Neural cell (in vitro differentiated cells): ENCODE data around the gene USP2. TPM values are rescaled to one million over a fixed set of nuclear protein-coding genes. Genes with fewer than 3 reads are reported as not detected.

ENCODE experiments used
- H2AFZ ChIP-seq: fragments of 200-600, 300-800 bp; sonication (generic), shearing (Covaris generic); 2 replicates; pipeline ENCODE4 v1.6.0; 2014; ENCODE audit warnings: low read depth, mild to moderate bottlenecking, antibody characterized with exemption, low read length, moderate library complexity
- H3F3A ChIP-seq: fragments of 200-600 bp; shearing (Covaris generic); 2 replicates; pipeline ENCODE4 v1.6.1; 2016; ENCODE audit warnings: mild to moderate bottlenecking, moderate library complexity, mixed read lengths, antibody characterized with exemption, low read length; ENCODE audit not compliant: insufficient read depth, poor library complexity, severe bottlenecking
- H3K27ac ChIP-seq: fragments of 200-600, 300-800 bp; sonication (generic), shearing (Covaris generic); 2 replicates; pipeline ENCODE4 v1.5.1; 2014; ENCODE audit warnings: mild to moderate bottlenecking, low read length, moderate library complexity
- H3K27me3 ChIP-seq: fragments of 300-800, 200-600 bp; sonication (generic), shearing (Covaris generic); 2 replicates; pipeline ENCODE4 v1.6.0; 2014; ENCODE audit warnings: mild to moderate bottlenecking, low read depth, low read length, moderate library complexity; ENCODE audit not compliant: insufficient read depth
- H3K36me3 ChIP-seq: fragments of 300-800, 200-600 bp; sonication (generic), shearing (Covaris generic); 2 replicates; pipeline ENCODE4 v1.5.1; 2014; ENCODE audit warnings: mild to moderate bottlenecking, antibody characterized with exemption, low read length, moderate library complexity; ENCODE audit not compliant: insufficient read depth
- H3K4me2 ChIP-seq: fragments of 300-800, 200-600 bp; sonication (generic), shearing (Covaris generic); 2 replicates; pipeline ENCODE4 v1.6.0; 2014; ENCODE audit warnings: mild to moderate bottlenecking, low read length
- H3K4me3 ChIP-seq: fragments of 300-800, 200-600 bp; sonication (generic), shearing (Covaris generic); 2 replicates; pipeline ENCODE4 v1.5.1; 2014; ENCODE audit warnings: mild to moderate bottlenecking, low read length, moderate library complexity
- H3K79me2 ChIP-seq: fragments of 200-600 bp; shearing (Covaris generic); replicated peaks from 2 replicates; pipeline ENCODE4 v1.6.0; 2014; ENCODE audit warnings: mild to moderate bottlenecking, low read length, moderate library complexity; ENCODE audit not compliant: insufficient read depth
- H3K9ac ChIP-seq: fragments of 300-800, 200-600 bp; sonication (generic), shearing (Covaris generic); 2 replicates; pipeline ENCODE4 v1.6.1; 2016; ENCODE audit warnings: mild to moderate bottlenecking, low read length, mixed read lengths
- H3K9me2 ChIP-seq: fragments of 200-600 bp; shearing (Covaris generic); 2 replicates; pipeline ENCODE4 v1.6.1; 2016; ENCODE audit warnings: mild to moderate bottlenecking, low read length, mixed read lengths; ENCODE audit not compliant: insufficient read depth
- H3K9me3 ChIP-seq: fragments of 200-600, 300-800 bp; sonication (generic), shearing (Covaris generic); 2 replicates; pipeline ENCODE4 v1.6.1; 2016; ENCODE audit warnings: mild to moderate bottlenecking, mixed run types, low read length, moderate library complexity, mixed read lengths
- H4K20me1 ChIP-seq: fragments of 200-600 bp; shearing (Covaris generic); 2 replicates; pipeline ENCODE4 v1.6.1; 2016; ENCODE audit warnings: mild to moderate bottlenecking, mixed run types; ENCODE audit not compliant: insufficient read depth
- CTCF ChIP-seq: fragments of 450-650 bp; IDR thresholded peaks from 2 replicates; pipeline ENCODE4 v1.5.1; 2014; ENCODE audit warnings: antibody characterized with exemption, mild to moderate bottlenecking, moderate library complexity; ENCODE audit not compliant: poor library complexity, severe bottlenecking
- EP300 ChIP-seq: fragments of 450-650 bp; conservative IDR thresholded peaks from 2 replicates; pipeline ENCODE4 v1.6.1; 2014; ENCODE audit warnings: antibody characterized with exemption, mild to moderate bottlenecking, moderate library complexity; ENCODE audit not compliant: poor library complexity, severe bottlenecking
- EZH2 ChIP-seq: fragments of 200-600, 300-800 bp; shearing (Covaris generic), sonication (generic); IDR thresholded peaks from 2 replicates; pipeline ENCODE4 v1.6.1; 2014; ENCODE audit warnings: antibody characterized with exemption, low read length, borderline replicate concordance, mild to moderate bottlenecking; ENCODE audit not compliant: insufficient read depth, poor library complexity, severe bottlenecking
- MXI1 ChIP-seq: fragments of 450-650 bp; conservative IDR thresholded peaks from 2 replicates; pipeline ENCODE4 v1.6.1; 2014; ENCODE audit warnings: antibody characterized with exemption, mild to moderate bottlenecking; ENCODE audit not compliant: poor library complexity, severe bottlenecking
- POLR2AphosphoS5 ChIP-seq: IDR thresholded peaks from 2 replicates; pipeline ENCODE4 v1.6.1; 2012
- RAD21 ChIP-seq: fragments of 450-650 bp; conservative IDR thresholded peaks from 2 replicates; pipeline ENCODE4 v1.6.1; 2014; ENCODE audit warnings: antibody characterized with exemption, mild to moderate bottlenecking, moderate library complexity
- SMC3 ChIP-seq: fragments of 450-650 bp; conservative IDR thresholded peaks from 2 replicates; pipeline ENCODE4 v1.6.1; 2014; ENCODE audit warnings: antibody characterized with exemption, mild to moderate bottlenecking, moderate library complexity; ENCODE audit not compliant: poor library complexity
- TAF1 ChIP-seq: IDR thresholded peaks from 2 replicates; pipeline ENCODE4 v1.6.1; 2012; ENCODE audit warnings: low read depth
- polyA plus RNA-seq: library from polyadenylated mRNA; depleted of rRNA; stranded (reverse); fragments of >200 nt; gene quantifications from 2 replicates; pipeline ENCODE4 v1.2.3, GENCODE V29; 2014
- TF ChIP-seq, protein P1 (sequence below): IDR thresholded peaks from 2 replicates; pipeline ENCODE4 v1.6.1; 2012; ENCODE audit warnings: borderline replicate concordance

The USP2 gene
- polyA plus RNA-seq, 1 donor from 2014 or later, result 0.59 TPM

DNA sequence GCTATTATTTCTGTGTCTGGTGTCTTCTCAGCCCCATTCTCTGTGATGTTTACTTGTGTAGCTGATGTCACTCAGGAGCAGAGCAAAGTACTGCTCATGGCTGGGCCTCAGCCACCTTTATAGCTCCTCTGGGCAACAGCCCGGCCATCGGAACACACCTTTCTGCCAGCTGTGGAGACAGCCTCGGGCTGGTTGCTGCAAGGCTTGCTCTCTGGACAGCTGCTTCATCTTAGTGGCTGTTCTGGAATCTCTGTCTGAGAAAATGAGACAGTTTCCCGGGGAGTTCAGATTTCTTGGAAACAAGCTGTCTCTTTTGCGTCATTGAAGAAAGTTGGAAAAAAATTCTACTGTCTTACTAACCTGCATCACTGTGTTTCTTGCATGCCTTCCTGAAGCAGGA lies 21.5 kb upstream of the USP2 start:
- H3K36me3 ChIP-seq, result no peaks in the 10 kb centered on the region
- no peak overlapping the region for H3K9ac ChIP-seq
- H4K20me1 ChIP-seq, result no peaks in the 10 kb centered on the region
- no peak overlapping the region for H3K27ac ChIP-seq
- H3K4me3 ChIP-seq, result no peak overlapping the region
- H3K9me3 ChIP-seq, result no peaks in the 10 kb centered on the region
- H3K79me2 ChIP-seq, result no peaks in the 10 kb centered on the region
- no peaks in the 10 kb centered on the region for H3F3A ChIP-seq
- no peaks in the 10 kb centered on the region for H3K9me2 ChIP-seq
- TF ChIP-seq RAD21 (no peak), POLR2AphosphoS5 (no peak), EZH2 (no peak), EP300 (no peak), MXI1 (no peak), TAF1 (no peak), SMC3 (no peak), CTCF (no peak)
- TF ChIP-seq, protein P1, sequence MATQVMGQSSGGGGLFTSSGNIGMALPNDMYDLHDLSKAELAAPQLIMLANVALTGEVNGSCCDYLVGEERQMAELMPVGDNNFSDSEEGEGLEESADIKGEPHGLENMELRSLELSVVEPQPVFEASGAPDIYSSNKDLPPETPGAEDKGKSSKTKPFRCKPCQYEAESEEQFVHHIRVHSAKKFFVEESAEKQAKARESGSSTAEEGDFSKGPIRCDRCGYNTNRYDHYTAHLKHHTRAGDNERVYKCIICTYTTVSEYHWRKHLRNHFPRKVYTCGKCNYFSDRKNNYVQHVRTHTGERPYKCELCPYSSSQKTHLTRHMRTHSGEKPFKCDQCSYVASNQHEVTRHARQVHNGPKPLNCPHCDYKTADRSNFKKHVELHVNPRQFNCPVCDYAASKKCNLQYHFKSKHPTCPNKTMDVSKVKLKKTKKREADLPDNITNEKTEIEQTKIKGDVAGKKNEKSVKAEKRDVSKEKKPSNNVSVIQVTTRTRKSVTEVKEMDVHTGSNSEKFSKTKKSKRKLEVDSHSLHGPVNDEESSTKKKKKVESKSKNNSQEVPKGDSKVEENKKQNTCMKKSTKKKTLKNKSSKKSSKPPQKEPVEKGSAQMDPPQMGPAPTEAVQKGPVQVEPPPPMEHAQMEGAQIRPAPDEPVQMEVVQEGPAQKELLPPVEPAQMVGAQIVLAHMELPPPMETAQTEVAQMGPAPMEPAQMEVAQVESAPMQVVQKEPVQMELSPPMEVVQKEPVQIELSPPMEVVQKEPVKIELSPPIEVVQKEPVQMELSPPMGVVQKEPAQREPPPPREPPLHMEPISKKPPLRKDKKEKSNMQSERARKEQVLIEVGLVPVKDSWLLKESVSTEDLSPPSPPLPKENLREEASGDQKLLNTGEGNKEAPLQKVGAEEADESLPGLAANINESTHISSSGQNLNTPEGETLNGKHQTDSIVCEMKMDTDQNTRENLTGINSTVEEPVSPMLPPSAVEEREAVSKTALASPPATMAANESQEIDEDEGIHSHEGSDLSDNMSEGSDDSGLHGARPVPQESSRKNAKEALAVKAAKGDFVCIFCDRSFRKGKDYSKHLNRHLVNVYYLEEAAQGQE, result no peak
- H2AFZ ChIP-seq, result no peak overlapping the region
- H3K4me2 ChIP-seq, result no peak overlapping the region
- no peaks in the 10 kb centered on the region for H3K27me3 ChIP-seq

GRCh38 chr11:119402470-119402869 lies 21.0 kb upstream of the USP2 start:
- H3K36me3 ChIP-seq, result no peaks in the 10 kb centered on the region
- H3K4me2 ChIP-seq, result no peak overlapping the region
- no peaks in the 10 kb centered on the region for H3K9me2 ChIP-seq
- no peaks in the 10 kb centered on the region for H3F3A ChIP-seq
- no peaks in the 10 kb centered on the region for H3K27me3 ChIP-seq
- H2AFZ ChIP-seq, result no peak overlapping the region
- H3K9ac ChIP-seq, result no peak overlapping the region
- H3K4me3 ChIP-seq, result no peak overlapping the region
- H3K27ac ChIP-seq, result no peak overlapping the region
- H3K79me2 ChIP-seq, result no peaks in the 10 kb centered on the region
- no peak for TF ChIP-seq MXI1
- no peak for TF ChIP-seq EP300
- TF ChIP-seq SMC3, result no peak
- TF ChIP-seq CTCF, result no peak
- TF ChIP-seq TAF1, result no peak
- no peak for TF ChIP-seq POLR2AphosphoS5
- TF ChIP-seq EZH2, result no peak
- TF ChIP-seq, protein P1, result no peak
- TF ChIP-seq RAD21, result no peak
- H3K9me3 ChIP-seq, result no peaks in the 10 kb centered on the region
- H4K20me1 ChIP-seq, result no peaks in the 10 kb centered on the region
